NB4 (cell line): ENCODE results near the gene MYO1G.

ENCODE experiments used
- DNase-seq: peaks from one replicate; pipeline ENCODE4 v3.0.0; 2010; ENCODE audit warnings: low read depth
- H3K4me3 ChIP-seq: one replicate; pipeline ENCODE4 v1.5.1; 2011; ENCODE audit warnings: mild to moderate bottlenecking, low read depth, low read length, moderate library complexity
- CTCF ChIP-seq: IDR thresholded peaks from one replicate; pipeline ENCODE4 v1.5.1; 2012; ENCODE audit warnings: low read depth, low read length
- MAX ChIP-seq: IDR thresholded peaks from 2 replicates; pipeline ENCODE4 v1.6.1; 2011; ENCODE audit warnings: low read depth, low read length
- MYC ChIP-seq: IDR thresholded peaks from 2 replicates; pipeline ENCODE4 v1.6.1; 2011; ENCODE audit warnings: low read depth, low read length
- POLR2A ChIP-seq: IDR thresholded peaks from 2 replicates; pipeline ENCODE4 v1.6.1; 2011; ENCODE audit warnings: mild to moderate bottlenecking; ENCODE audit not compliant: insufficient read length; ENCODE audit errors: extremely low read depth

Gene MYO1G

GRCh38 chr7:44921607-44922350 lies 57.0 kb downstream of the MYO1G start:
- DNase-seq, result peak; percentile 89
- TF ChIP-seq CTCF (peak; percentile 98), MYC (peak; percentile 96), POLR2A (no peak), MAX (peak; percentile 89)
- H3K4me3 ChIP-seq, result no peak overlapping the region

- TF ChIP-seq MAX (no peak), MYC (no peak), CTCF (no peak)
- H3K4me3 ChIP-seq, result no peak overlapping the region
- DNase-seq, result no peak
Measured at GRCh38 chr7:44920119-44920518, 58.7 kb downstream of the MYO1G start.

- TF ChIP-seq CTCF (no peak), MYC (no peak), POLR2A (no peak), MAX (no peak)
- no peak overlapping the region for H3K4me3 ChIP-seq
- DNase-seq, result no peak
Measured at GRCh38 chr7:44918029-44918428, 60.8 kb downstream of the MYO1G start.

- no peak for DNase-seq
- TF ChIP-seq POLR2A, result no peak
- no peak for TF ChIP-seq MAX
- TF ChIP-seq MYC, result no peak
- no peak for TF ChIP-seq CTCF
- no peak overlapping the region for H3K4me3 ChIP-seq
Measured at GRCh38 chr7:44917465-44917864, 61.4 kb downstream of the MYO1G start.

GRCh38 chr7:44914992-44915607 lies 63.7 kb downstream of the MYO1G start:
- no peak for DNase-seq
- TF ChIP-seq MAX (no peak), CTCF (no peak), MYC (no peak), POLR2A (no peak)
- H3K4me3 ChIP-seq, result no peak overlapping the region
